Measurements from ENCODE around the gene ATP6V0E2.

DNA sequence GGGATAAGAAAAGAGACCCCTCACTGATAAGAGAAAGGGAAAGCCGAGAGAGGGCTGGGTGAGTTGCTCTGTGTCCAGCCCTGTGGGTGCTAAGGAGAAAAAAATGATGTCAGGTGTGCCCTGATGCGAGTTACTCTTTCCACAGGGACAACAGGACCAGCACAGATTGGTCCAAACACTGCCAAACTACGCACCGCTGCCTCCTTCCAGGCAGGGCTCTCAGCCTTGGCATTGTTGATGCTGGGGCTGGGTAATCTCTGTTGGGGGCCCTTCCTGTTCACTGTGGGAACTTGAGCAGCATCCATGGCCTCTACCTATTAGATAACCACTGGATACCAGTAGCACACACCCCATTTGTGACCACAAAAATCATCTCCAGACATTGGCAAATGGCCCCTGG lies 10.3 kb upstream of the ATP6V0E2 start:
- no peak for TF ChIP-seq TCF7 (CRISPR knock-in tag; IDR thresholded peaks at IDR 0.05; ENCODE audit: low read depth)
- no peak for TF ChIP-seq ELF4 (CRISPR knock-in tag; IDR thresholded peaks at IDR 0.05; ENCODE audit: low read depth)
- TF ChIP-seq, protein P1, sequence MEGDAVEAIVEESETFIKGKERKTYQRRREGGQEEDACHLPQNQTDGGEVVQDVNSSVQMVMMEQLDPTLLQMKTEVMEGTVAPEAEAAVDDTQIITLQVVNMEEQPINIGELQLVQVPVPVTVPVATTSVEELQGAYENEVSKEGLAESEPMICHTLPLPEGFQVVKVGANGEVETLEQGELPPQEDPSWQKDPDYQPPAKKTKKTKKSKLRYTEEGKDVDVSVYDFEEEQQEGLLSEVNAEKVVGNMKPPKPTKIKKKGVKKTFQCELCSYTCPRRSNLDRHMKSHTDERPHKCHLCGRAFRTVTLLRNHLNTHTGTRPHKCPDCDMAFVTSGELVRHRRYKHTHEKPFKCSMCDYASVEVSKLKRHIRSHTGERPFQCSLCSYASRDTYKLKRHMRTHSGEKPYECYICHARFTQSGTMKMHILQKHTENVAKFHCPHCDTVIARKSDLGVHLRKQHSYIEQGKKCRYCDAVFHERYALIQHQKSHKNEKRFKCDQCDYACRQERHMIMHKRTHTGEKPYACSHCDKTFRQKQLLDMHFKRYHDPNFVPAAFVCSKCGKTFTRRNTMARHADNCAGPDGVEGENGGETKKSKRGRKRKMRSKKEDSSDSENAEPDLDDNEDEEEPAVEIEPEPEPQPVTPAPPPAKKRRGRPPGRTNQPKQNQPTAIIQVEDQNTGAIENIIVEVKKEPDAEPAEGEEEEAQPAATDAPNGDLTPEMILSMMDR (IDR thresholded peaks at IDR 0.05), result no peak
- TF ChIP-seq, protein P2, sequence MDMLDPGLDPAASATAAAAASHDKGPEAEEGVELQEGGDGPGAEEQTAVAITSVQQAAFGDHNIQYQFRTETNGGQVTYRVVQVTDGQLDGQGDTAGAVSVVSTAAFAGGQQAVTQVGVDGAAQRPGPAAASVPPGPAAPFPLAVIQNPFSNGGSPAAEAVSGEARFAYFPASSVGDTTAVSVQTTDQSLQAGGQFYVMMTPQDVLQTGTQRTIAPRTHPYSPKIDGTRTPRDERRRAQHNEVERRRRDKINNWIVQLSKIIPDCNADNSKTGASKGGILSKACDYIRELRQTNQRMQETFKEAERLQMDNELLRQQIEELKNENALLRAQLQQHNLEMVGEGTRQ (CRISPR knock-in tag; IDR thresholded peaks at IDR 0.05), result no peak
- TF ChIP-seq, protein P3, sequence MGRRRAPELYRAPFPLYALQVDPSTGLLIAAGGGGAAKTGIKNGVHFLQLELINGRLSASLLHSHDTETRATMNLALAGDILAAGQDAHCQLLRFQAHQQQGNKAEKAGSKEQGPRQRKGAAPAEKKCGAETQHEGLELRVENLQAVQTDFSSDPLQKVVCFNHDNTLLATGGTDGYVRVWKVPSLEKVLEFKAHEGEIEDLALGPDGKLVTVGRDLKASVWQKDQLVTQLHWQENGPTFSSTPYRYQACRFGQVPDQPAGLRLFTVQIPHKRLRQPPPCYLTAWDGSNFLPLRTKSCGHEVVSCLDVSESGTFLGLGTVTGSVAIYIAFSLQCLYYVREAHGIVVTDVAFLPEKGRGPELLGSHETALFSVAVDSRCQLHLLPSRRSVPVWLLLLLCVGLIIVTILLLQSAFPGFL (CRISPR knock-in tag; IDR thresholded peaks at IDR 0.05; ENCODE audit: borderline replicate concordance), result no peak
- TF ChIP-seq, protein P4, sequence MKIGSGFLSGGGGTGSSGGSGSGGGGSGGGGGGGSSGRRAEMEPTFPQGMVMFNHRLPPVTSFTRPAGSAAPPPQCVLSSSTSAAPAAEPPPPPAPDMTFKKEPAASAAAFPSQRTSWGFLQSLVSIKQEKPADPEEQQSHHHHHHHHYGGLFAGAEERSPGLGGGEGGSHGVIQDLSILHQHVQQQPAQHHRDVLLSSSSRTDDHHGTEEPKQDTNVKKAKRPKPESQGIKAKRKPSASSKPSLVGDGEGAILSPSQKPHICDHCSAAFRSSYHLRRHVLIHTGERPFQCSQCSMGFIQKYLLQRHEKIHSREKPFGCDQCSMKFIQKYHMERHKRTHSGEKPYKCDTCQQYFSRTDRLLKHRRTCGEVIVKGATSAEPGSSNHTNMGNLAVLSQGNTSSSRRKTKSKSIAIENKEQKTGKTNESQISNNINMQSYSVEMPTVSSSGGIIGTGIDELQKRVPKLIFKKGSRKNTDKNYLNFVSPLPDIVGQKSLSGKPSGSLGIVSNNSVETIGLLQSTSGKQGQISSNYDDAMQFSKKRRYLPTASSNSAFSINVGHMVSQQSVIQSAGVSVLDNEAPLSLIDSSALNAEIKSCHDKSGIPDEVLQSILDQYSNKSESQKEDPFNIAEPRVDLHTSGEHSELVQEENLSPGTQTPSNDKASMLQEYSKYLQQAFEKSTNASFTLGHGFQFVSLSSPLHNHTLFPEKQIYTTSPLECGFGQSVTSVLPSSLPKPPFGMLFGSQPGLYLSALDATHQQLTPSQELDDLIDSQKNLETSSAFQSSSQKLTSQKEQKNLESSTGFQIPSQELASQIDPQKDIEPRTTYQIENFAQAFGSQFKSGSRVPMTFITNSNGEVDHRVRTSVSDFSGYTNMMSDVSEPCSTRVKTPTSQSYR (CRISPR knock-in tag; IDR thresholded peaks at IDR 0.05), result no peak
- TF ChIP-seq, protein P5, sequence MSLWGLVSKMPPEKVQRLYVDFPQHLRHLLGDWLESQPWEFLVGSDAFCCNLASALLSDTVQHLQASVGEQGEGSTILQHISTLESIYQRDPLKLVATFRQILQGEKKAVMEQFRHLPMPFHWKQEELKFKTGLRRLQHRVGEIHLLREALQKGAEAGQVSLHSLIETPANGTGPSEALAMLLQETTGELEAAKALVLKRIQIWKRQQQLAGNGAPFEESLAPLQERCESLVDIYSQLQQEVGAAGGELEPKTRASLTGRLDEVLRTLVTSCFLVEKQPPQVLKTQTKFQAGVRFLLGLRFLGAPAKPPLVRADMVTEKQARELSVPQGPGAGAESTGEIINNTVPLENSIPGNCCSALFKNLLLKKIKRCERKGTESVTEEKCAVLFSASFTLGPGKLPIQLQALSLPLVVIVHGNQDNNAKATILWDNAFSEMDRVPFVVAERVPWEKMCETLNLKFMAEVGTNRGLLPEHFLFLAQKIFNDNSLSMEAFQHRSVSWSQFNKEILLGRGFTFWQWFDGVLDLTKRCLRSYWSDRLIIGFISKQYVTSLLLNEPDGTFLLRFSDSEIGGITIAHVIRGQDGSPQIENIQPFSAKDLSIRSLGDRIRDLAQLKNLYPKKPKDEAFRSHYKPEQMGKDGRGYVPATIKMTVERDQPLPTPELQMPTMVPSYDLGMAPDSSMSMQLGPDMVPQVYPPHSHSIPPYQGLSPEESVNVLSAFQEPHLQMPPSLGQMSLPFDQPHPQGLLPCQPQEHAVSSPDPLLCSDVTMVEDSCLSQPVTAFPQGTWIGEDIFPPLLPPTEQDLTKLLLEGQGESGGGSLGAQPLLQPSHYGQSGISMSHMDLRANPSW (CRISPR knock-in tag; conservative IDR thresholded peaks at IDR 0.05; ENCODE audit: low read depth), result no peak
- no peak for TF ChIP-seq SP1 (CRISPR knock-in tag; conservative IDR thresholded peaks at IDR 0.05)
- TF ChIP-seq NR2C2 (CRISPR knock-in tag; IDR thresholded peaks at IDR 0.05), result no peak
- TF ChIP-seq MYBL2 (CRISPR knock-in tag; IDR thresholded peaks at IDR 0.05), result no peak

Measured in WTC11 (cell line).